CD14-positive monocyte (primary cell): Measurements from ENCODE around the gene SSBP3. TPM values are rescaled to one million over a fixed set of nuclear protein-coding genes. Genes with fewer than 3 reads are reported as not detected.
"Not testable (repeated sequence)": the region's sequence is repeated elsewhere in the genome, so short reads cannot be mapped to it uniquely, and the experiment has no call there.

Experiments
- DNase-seq, 3 donors: peaks; one replicate each; pipeline ENCODE4 v3.0.0-alpha.2; 2011 to 2022
- H2AFZ ChIP-seq: 2 replicates; pipeline ENCODE4 v1.6.0; 2012; ENCODE audit warnings: mild to moderate bottlenecking, low read depth, low read length, inconsistent platforms; ENCODE audit not compliant: insufficient read depth, poor library complexity, severe bottlenecking
- H3K27ac ChIP-seq, 2 donors: 1 replicate in 1 of 2; 2 replicates in 1 of 2; pipeline ENCODE4 v1.5.1; 2012 to 2013; ENCODE audit warnings: low read length in 2 of 2, control low read depth in 1 of 2, inconsistent platforms in 1 of 2, low read depth in 1 of 2, mild to moderate bottlenecking in 1 of 2
- H3K27me3 ChIP-seq, 2 donors: one replicate each; pipeline versions ENCODE4 v1.6.0 to v1.6.1; 2011 to 2013; ENCODE audit warnings: low read length in 2 of 2; ENCODE audit not compliant: control insufficient read depth in 2 of 2, insufficient read depth in 2 of 2
- H3K36me3 ChIP-seq, 2 donors: replicated peaks in 1 of 2; 1 replicate in 1 of 2; 2 replicates in 1 of 2; pipeline versions ENCODE4 v1.5.1 to v1.6.1; 2012 to 2013; ENCODE audit warnings: low read length in 2 of 2, control low read depth in 1 of 2, inconsistent platforms in 1 of 2, mild to moderate bottlenecking in 1 of 2; ENCODE audit not compliant: insufficient read depth in 2 of 2, control insufficient read depth in 1 of 2
- H3K4me1 ChIP-seq, 2 donors: 1 replicate in 1 of 2; 2 replicates in 1 of 2; pipeline versions ENCODE4 v1.5.1 to v1.6.1; 2012 to 2013; ENCODE audit warnings: low read length in 2 of 2, control low read depth in 1 of 2, inconsistent platforms in 1 of 2, mild to moderate bottlenecking in 1 of 2, moderate library complexity in 1 of 2; ENCODE audit not compliant: insufficient read depth in 2 of 2, control insufficient read depth in 1 of 2
- H3K4me2 ChIP-seq: replicated peaks from 2 replicates; pipeline ENCODE3; 2012; ENCODE audit warnings: low read length, moderate library complexity, mild to moderate bottlenecking; ENCODE audit not compliant: poor library complexity, severe bottlenecking; ENCODE audit errors: extremely low read depth
- H3K4me3 ChIP-seq, 3 experiments: fragments of 200-600 bp in 1 of 3; sonication (generic) in 1 of 3; replicated peaks in 1 of 3; 1 replicate in 2 of 3; 2 replicates in 1 of 3; pipeline ENCODE4 v1.5.1; 2011 to 2013; ENCODE audit warnings: low read length in 3 of 3, mild to moderate bottlenecking in 3 of 3, control low read depth in 2 of 3, low read depth in 2 of 3, inconsistent platforms in 1 of 3, moderate library complexity in 1 of 3
- H3K79me2 ChIP-seq: 2 replicates; pipeline ENCODE4 v1.6.0; 2012; ENCODE audit warnings: mild to moderate bottlenecking, control low read depth, inconsistent platforms, low read length, moderate library complexity; ENCODE audit not compliant: insufficient read depth
- H3K9ac ChIP-seq: 2 replicates; pipeline ENCODE4 v1.6.0; 2017; ENCODE audit warnings: low read length, mild to moderate bottlenecking; ENCODE audit not compliant: insufficient read depth, poor library complexity, severe bottlenecking
- H3K9me3 ChIP-seq, 2 donors: replicated peaks in 1 of 2; 1 replicate in 1 of 2; 2 replicates in 1 of 2; pipeline versions ENCODE4 v1.5.1 to v1.6.1; 2012 to 2013; ENCODE audit warnings: low read length in 2 of 2, control low read depth in 1 of 2; ENCODE audit not compliant: control insufficient read depth in 1 of 2, insufficient read depth in 1 of 2
- H4K20me1 ChIP-seq: 2 replicates; pipeline ENCODE4 v1.6.0; 2012; ENCODE audit warnings: mild to moderate bottlenecking, low read length, control low read depth, moderate library complexity; ENCODE audit not compliant: insufficient read depth
- H3K27ac Mint-ChIP-seq, 7 donors: one replicate each; pipeline ENCODE4 v1.8.0; 2020; ENCODE audit warnings: mild to moderate bottlenecking in 7 of 7, mixed read lengths in 7 of 7, moderate library complexity in 6 of 7, inconsistent platforms in 2 of 7
- H3K27me3 Mint-ChIP-seq, 3 donors: one replicate each; pipeline ENCODE4 v1.8.0; 2021 to 2022; ENCODE audit warnings: low read depth in 3 of 3, mild to moderate bottlenecking in 3 of 3, mixed read lengths in 3 of 3, moderate library complexity in 3 of 3, inconsistent platforms in 1 of 3
- H3K36me3 Mint-ChIP-seq, 2 donors: one replicate each; pipeline ENCODE4 v1.8.0; 2020; ENCODE audit warnings: mixed read lengths in 2 of 2, inconsistent platforms in 1 of 2, mild to moderate bottlenecking in 1 of 2
- H3K4me1 Mint-ChIP-seq: one replicate; pipeline ENCODE4 v1.8.0; 2020; ENCODE audit warnings: mild to moderate bottlenecking, mixed read lengths
- H3K4me3 Mint-ChIP-seq, 2 donors: one replicate each; pipeline ENCODE4 v1.8.0; 2020; ENCODE audit warnings: mild to moderate bottlenecking in 2 of 2, mixed read lengths in 2 of 2, moderate library complexity in 1 of 2
- H3K9me3 Mint-ChIP-seq, 7 donors: one replicate each; pipeline ENCODE4 v1.8.0; 2020 to 2022; ENCODE audit warnings: mixed read lengths in 7 of 7, mild to moderate bottlenecking in 6 of 7, moderate library complexity in 6 of 7, inconsistent platforms in 2 of 7
- WGBS: methylation state at CpG from one replicate; pipeline ENCODE4 v1.1.5; 2013; ENCODE audit warnings: missing lambda C conversion rate; ENCODE audit not compliant: insufficient coverage; 5-methylcytosine and 5-hydroxymethylcytosine counted together
- intact Hi-C, 2 donors: fragments of 100-400 bp; cut with micrococcal nuclease; formaldehyde crosslinking; loops; one replicate each; pipeline versions ENCODE4 v1.15.0 to v1.15.1; 2023
- polyA plus RNA-seq, 3 donors: library from polyadenylated mRNA; depleted of rRNA in 1 of 3; unstranded in 2 of 3; stranded (reverse) in 1 of 3; fragments of 300-500 nt in 2 of 3; fragments of >200 nt in 1 of 3; fragmentation: Illumina TruSeq in 2 of 3; gene quantifications; 1 replicate in 2 of 3; 2 replicates in 1 of 3; pipeline ENCODE4 v1.2.3, GENCODE V29; 2012 to 2021
- TF ChIP-seq, protein P1 (sequence below): fragments of 200-600 bp; IDR thresholded peaks from one replicate; pipeline ENCODE4 v1.8.0; 2022; ENCODE audit warnings: antibody characterized with exemption, mild to moderate bottlenecking

Gene SSBP3
- polyA plus RNA-seq, 3 donors: 4.1 to 30.7 (median 4.3) TPM

DNA sequence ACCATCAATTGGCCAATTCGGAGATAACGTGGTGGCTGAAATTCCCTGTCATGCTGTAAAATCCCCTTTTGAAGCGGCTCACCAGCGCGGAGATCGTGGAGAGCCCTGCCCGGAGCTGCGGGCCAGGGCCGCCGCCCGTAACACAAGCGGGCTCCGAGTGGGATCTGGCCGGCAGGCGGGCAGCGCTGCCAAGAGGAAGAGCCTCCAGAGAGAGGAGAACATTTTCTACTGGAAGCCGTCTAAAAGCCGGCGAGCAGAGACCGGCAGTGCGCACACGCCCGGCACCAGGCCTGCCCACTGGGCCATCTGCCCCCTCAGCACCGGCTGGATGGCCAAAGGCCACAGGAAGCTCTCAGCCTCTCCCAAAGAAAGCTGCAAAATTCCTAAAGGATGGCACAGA is 15.5 kb downstream of the SSBP3 start:
- Mint-ChIP-seq H3K4me1 (peaks cover 6% of the 10 kb centered on the region), H3K4me3 (no peak overlapping the region), H3K36me3 (peaks cover 43 to 65% of the 10 kb centered on the region in 2 donors), H3K9me3 (peaks cover 0 to 5% (median 0%) of the 10 kb centered on the region in 7 donors), H3K27me3 (peaks cover 0 to 2% (median 0%) of the 10 kb centered on the region in 3 donors), H3K27ac (no peak overlapping the region)
- intact Hi-C loops: no loop called here
- TF ChIP-seq, protein P1, sequence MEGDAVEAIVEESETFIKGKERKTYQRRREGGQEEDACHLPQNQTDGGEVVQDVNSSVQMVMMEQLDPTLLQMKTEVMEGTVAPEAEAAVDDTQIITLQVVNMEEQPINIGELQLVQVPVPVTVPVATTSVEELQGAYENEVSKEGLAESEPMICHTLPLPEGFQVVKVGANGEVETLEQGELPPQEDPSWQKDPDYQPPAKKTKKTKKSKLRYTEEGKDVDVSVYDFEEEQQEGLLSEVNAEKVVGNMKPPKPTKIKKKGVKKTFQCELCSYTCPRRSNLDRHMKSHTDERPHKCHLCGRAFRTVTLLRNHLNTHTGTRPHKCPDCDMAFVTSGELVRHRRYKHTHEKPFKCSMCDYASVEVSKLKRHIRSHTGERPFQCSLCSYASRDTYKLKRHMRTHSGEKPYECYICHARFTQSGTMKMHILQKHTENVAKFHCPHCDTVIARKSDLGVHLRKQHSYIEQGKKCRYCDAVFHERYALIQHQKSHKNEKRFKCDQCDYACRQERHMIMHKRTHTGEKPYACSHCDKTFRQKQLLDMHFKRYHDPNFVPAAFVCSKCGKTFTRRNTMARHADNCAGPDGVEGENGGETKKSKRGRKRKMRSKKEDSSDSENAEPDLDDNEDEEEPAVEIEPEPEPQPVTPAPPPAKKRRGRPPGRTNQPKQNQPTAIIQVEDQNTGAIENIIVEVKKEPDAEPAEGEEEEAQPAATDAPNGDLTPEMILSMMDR: no peak
- no peak for DNase-seq
- no peak overlapping the region for H3K4me3 ChIP-seq
- peaks cover 76% of the 10 kb centered on the region for H4K20me1 ChIP-seq
- H3K79me2 ChIP-seq: no peaks in the 10 kb centered on the region
- no peak overlapping the region for H3K4me2 ChIP-seq
- H3K27me3 ChIP-seq: no peaks in the 10 kb centered on the region
- H3K4me1 ChIP-seq: no peaks in the 10 kb centered on the region
- H3K36me3 ChIP-seq: peaks cover 32 to 73% of the 10 kb centered on the region in 2 donors
- WGBS: 97% methylated on average over 24 of the region's 24 CpGs
- H3K9ac ChIP-seq: no peak overlapping the region
- no peak overlapping the region for H2AFZ ChIP-seq
- no peak overlapping the region for H3K27ac ChIP-seq
- no peaks in the 10 kb centered on the region for H3K9me3 ChIP-seq

DNA sequence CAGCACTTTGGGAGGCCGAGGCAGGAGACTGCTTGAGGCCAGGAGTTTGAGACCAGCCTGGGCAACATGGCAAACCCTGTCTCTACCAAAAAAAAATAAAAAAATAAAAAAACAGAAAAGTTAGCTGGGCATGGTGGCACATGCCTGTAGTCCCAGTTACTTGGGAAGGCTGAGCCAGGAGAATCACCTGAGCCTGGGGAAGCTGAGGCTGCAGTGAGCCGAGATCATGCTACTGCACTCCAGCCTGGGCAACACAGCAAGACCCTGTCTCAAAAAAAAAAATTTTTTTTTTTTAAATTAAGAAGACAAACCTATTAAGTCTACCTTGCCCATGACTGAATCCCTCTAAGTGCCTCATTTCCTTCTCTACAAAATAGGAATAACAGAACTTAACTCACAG is 16.6 kb downstream of the SSBP3 start:
- H3K27ac ChIP-seq, H3K9ac ChIP-seq: not testable (repeated sequence)

More for the DNA sequence above, 16.6 kb downstream of the SSBP3 start:
- WGBS: 100% methylated on average over 1 of the region's 2 CpGs
- H3K4me1 ChIP-seq, H3K27me3 Mint-ChIP-seq, H3K9me3 Mint-ChIP-seq, DNase-seq, H3K79me2 ChIP-seq, H3K9me3 ChIP-seq, H2AFZ ChIP-seq, H3K4me2 ChIP-seq, H3K4me3 Mint-ChIP-seq, H3K27ac Mint-ChIP-seq, H3K27me3 ChIP-seq, H3K4me3 ChIP-seq, intact Hi-C loops: not testable (repeated sequence)
- peaks cover 77% of the 10 kb centered on the region for H4K20me1 ChIP-seq
- H3K36me3 Mint-ChIP-seq: peaks cover 37 to 61% of the 10 kb centered on the region in 2 donors
- peaks cover 16% of the 10 kb centered on the region for H3K4me1 Mint-ChIP-seq
- peaks cover 28 to 65% of the 10 kb centered on the region in 2 donors for H3K36me3 ChIP-seq
